WTC11 (cell line): ENCODE measurements around the gene OPN4. TPM values are rescaled to one million over a fixed set of nuclear protein-coding genes. Genes with fewer than 3 reads are reported as not detected.

ENCODE experiments used
- ATAC-seq: fragments of 200-7000 bp; cut with Tn5 transposase; 2 replicates; pipeline ENCODE4 v1.10.0; 2021; ENCODE audit warnings: mild to moderate bottlenecking, moderate library complexity
- CTCF ChIA-PET: fragments of 300-600 bp; sonication (Branson Sonifier 250); formaldehyde crosslinking; loops from one replicate; lab custom pipeline; 2021; ENCODE audit warnings: antibody characterized with exemption; lab: Charles Lee
- POLR2A ChIA-PET: fragments of 350-600 bp; sonication (Branson Sonifier 250); formaldehyde crosslinking; loops from one replicate; lab custom pipeline; 2021; ENCODE audit warnings: antibody characterized with exemption; lab: Charles Lee
- DNase-seq: peaks from one replicate; pipeline ENCODE4 v3.0.0; 2021; ENCODE audit warnings: low spot score
- H3K27ac Mint-ChIP-seq: 2 replicates; pipeline ENCODE4 v1.8.0; 2021; ENCODE audit warnings: mixed read lengths
- H3K27me3 Mint-ChIP-seq: 2 replicates; pipeline ENCODE4 v1.8.0; 2021; ENCODE audit warnings: low read depth, mild to moderate bottlenecking, moderate library complexity, mixed read lengths
- H3K36me3 Mint-ChIP-seq: 2 replicates; pipeline ENCODE4 v1.8.0; 2021; ENCODE audit warnings: mixed read lengths
- H3K4me1 Mint-ChIP-seq: 2 replicates; pipeline ENCODE4 v1.8.0; 2022; ENCODE audit warnings: mixed read lengths
- H3K4me3 Mint-ChIP-seq: 2 replicates; pipeline ENCODE4 v1.8.0; 2021; ENCODE audit warnings: mild to moderate bottlenecking, moderate library complexity, mixed read lengths
- H3K9me3 Mint-ChIP-seq: 2 replicates; pipeline ENCODE4 v1.8.0; 2021; ENCODE audit warnings: mixed read lengths
- ATF1 ChIP-seq: sonication (generic); formaldehyde crosslinking; IDR thresholded peaks from 2 replicates; pipeline ENCODE4 v1.8.1; 2023; ENCODE audit warnings: mild to moderate bottlenecking, moderate library complexity, missing genetic modification reagents
- ATF6 ChIP-seq: sonication (generic); formaldehyde crosslinking; IDR thresholded peaks from 2 replicates; pipeline ENCODE4 v1.8.1; 2023; ENCODE audit warnings: mild to moderate bottlenecking, missing genetic modification reagents
- CREB1 ChIP-seq: sonication (generic); formaldehyde crosslinking; IDR thresholded peaks from 2 replicates; pipeline ENCODE4 v1.8.0; 2023; ENCODE audit warnings: mild to moderate bottlenecking, missing genetic modification reagents
- FOXJ3 ChIP-seq: sonication (generic); formaldehyde crosslinking; IDR thresholded peaks from 2 replicates; pipeline ENCODE4 v1.9.0; 2021; ENCODE audit warnings: missing genetic modification reagents, mild to moderate bottlenecking, borderline replicate concordance
- GABPB1 ChIP-seq: sonication (generic); formaldehyde crosslinking; IDR thresholded peaks from 2 replicates; pipeline ENCODE4 v1.8.1; 2023; ENCODE audit warnings: mild to moderate bottlenecking, missing genetic modification reagents
- IRF2 ChIP-seq: sonication (generic); formaldehyde crosslinking; IDR thresholded peaks from 2 replicates; pipeline ENCODE4 v1.8.0; 2022; ENCODE audit warnings: low read depth, missing genetic modification reagents, borderline replicate concordance
- MLX ChIP-seq: sonication (generic); formaldehyde crosslinking; IDR thresholded peaks from 2 replicates; pipeline ENCODE4 v1.8.1; 2023; ENCODE audit warnings: mild to moderate bottlenecking, missing genetic modification reagents, moderate library complexity
- NFYB ChIP-seq: sonication (generic); formaldehyde crosslinking; conservative IDR thresholded peaks from 2 replicates; pipeline ENCODE4 v1.8.0; 2022; ENCODE audit warnings: low read depth, missing genetic modification reagents
- NR3C1 ChIP-seq: sonication (generic); formaldehyde crosslinking; conservative IDR thresholded peaks from 2 replicates; pipeline ENCODE4 v1.8.1; 2023; ENCODE audit warnings: low read depth, mild to moderate bottlenecking, missing genetic modification reagents
- PREB ChIP-seq: sonication (generic); formaldehyde crosslinking; IDR thresholded peaks from 2 replicates; pipeline ENCODE4 v1.8.1; 2022; ENCODE audit warnings: mild to moderate bottlenecking, missing genetic modification reagents, moderate library complexity, borderline replicate concordance
- SOX15 ChIP-seq: fragments of 250-450 bp; sonication (Bioruptor Pico); IDR thresholded peaks from 2 replicates; pipeline ENCODE4 v1.9.0; 2021; ENCODE audit warnings: mild to moderate bottlenecking
- ZBTB43 ChIP-seq: sonication (generic); formaldehyde crosslinking; IDR thresholded peaks from 2 replicates; pipeline ENCODE4 v1.8.1; 2023; ENCODE audit warnings: mild to moderate bottlenecking, missing genetic modification reagents
- ZMAT4 ChIP-seq: fragments of 250-450 bp; sonication (Bioruptor Pico); IDR thresholded peaks from 2 replicates; pipeline ENCODE4 v1.9.0; 2021; ENCODE audit warnings: mild to moderate bottlenecking
- ZNF281 ChIP-seq: sonication (generic); formaldehyde crosslinking; IDR thresholded peaks from 2 replicates; pipeline ENCODE4 v1.8.0; 2023; ENCODE audit warnings: mild to moderate bottlenecking, missing genetic modification reagents
- ZNF425 ChIP-seq: fragments of 250-450 bp; sonication (Bioruptor Pico); conservative IDR thresholded peaks from 2 replicates; pipeline ENCODE4 v1.9.0; 2021; ENCODE audit warnings: mild to moderate bottlenecking
- total RNA-seq: library from RNA; stranded (reverse); gene quantifications from 3 replicates; pipeline ENCODE4 v1.2.3, GENCODE V29; 2021

The OPN4 gene
- total RNA-seq, 1 experiment from 2014 or later: not detected

GRCh38 chr10:86663046-86663345 is 8.6 kb downstream of the OPN4 start:
- POLR2A ChIA-PET: no interaction called here
- H3K4me3 Mint-ChIP-seq: no peak overlapping the region
- DNase-seq: peak; percentile 45
- H3K9me3 Mint-ChIP-seq: no peaks in the 10 kb centered on the region
- H3K27ac Mint-ChIP-seq: no peak overlapping the region
- CTCF ChIA-PET: interaction anchor here (0.6 to 1.7 kb wide), 9 partner anchors 8 to 277 kb away, joined by 3 to 6 read pairs (median 4); no protein-coding TSS in a partner anchor
- H3K36me3 Mint-ChIP-seq: no peaks in the 10 kb centered on the region
- H3K4me1 Mint-ChIP-seq: peaks cover 10% of the 10 kb centered on the region
- ATAC-seq: peak; percentile 50
- no peak for TF ChIP-seq NR3C1 (CRISPR knock-in tag)
- no peak for TF ChIP-seq ZNF425 (CRISPR knock-in tag)
- TF ChIP-seq ZBTB43 (CRISPR knock-in tag): no peak
- no peak for TF ChIP-seq SOX15 (CRISPR knock-in tag)
- no peak for TF ChIP-seq ATF6 (CRISPR knock-in tag)
- TF ChIP-seq CREB1 (CRISPR knock-in tag): no peak
- no peak for TF ChIP-seq MLX (CRISPR knock-in tag)
- TF ChIP-seq ATF1: no peak
- H3K27me3 Mint-ChIP-seq: no peaks in the 10 kb centered on the region

GRCh38 chr10:86663576-86664339 is 9.4 kb downstream of the OPN4 start:
- H3K27ac Mint-ChIP-seq: no peak overlapping the region
- H3K36me3 Mint-ChIP-seq: no peaks in the 10 kb centered on the region
- no peak overlapping the region for H3K4me3 Mint-ChIP-seq
- H3K9me3 Mint-ChIP-seq: no peaks in the 10 kb centered on the region
- ATAC-seq: peak; percentile 10; the same call in 1 of the 2 replicates
- POLR2A ChIA-PET: interaction anchor here (0.5 to 0.6 kb wide), 2 partner anchors 122 to 441 kb away, joined by 3 read pairs; no protein-coding TSS in a partner anchor
- TF ChIP-seq ZMAT4 (no peak), NFYB (peak; percentile 48; the same call in 1 of the 2 replicates), FOXJ3 (CRISPR knock-in tag) (no peak), IRF2 (CRISPR knock-in tag) (no peak), CREB1 (CRISPR knock-in tag) (no peak)
- H3K27me3 Mint-ChIP-seq: no peaks in the 10 kb centered on the region
- H3K4me1 Mint-ChIP-seq: peaks cover 16% of the 10 kb centered on the region
- CTCF ChIA-PET: interaction anchor here (1.0 to 1.7 kb wide), 9 partner anchors 8 to 276 kb away, joined by 3 to 6 read pairs (median 4); no protein-coding TSS in a partner anchor
- DNase-seq: no peak

- Mint-ChIP-seq H3K4me3 (no peak overlapping the region), H3K27ac (no peak overlapping the region), H3K9me3 (no peaks in the 10 kb centered on the region), H3K36me3 (no peaks in the 10 kb centered on the region), H3K4me1 (peaks cover 18% of the 10 kb centered on the region), H3K27me3 (no peaks in the 10 kb centered on the region)
- DNase-seq: no peak
- ChIA-PET POLR2A (interaction anchor here (0.5 to 0.6 kb wide), 2 partner anchors 122 to 440 kb away, joined by 3 read pairs; no protein-coding TSS in a partner anchor), CTCF (interaction anchor here (0.5 to 1.2 kb wide), 3 partner anchors 20 to 274 kb away, joined by 3 to 4 read pairs (median 4); no protein-coding TSS in a partner anchor)
- no peak for ATAC-seq
- TF ChIP-seq GABPB1 (CRISPR knock-in tag) (no peak), ZNF281 (CRISPR knock-in tag) (no peak), PREB (CRISPR knock-in tag) (no peak), CREB1 (CRISPR knock-in tag) (no peak)
These were observed 10.2 kb downstream of the OPN4 start for GRCh38 chr10:86664341-86665217.
